Non-pigmented ciliary epithelial cell (primary cell): ENCODE measurements around the gene OXTR.
"Not testable (repeated sequence)": the region's sequence is repeated elsewhere in the genome, so short reads cannot be mapped to it uniquely, and the experiment has no call there.

Experiments
- DNase-seq: peaks from one replicate; pipeline ENCODE4 v3.0.0-alpha.2; 2010; ENCODE audit warnings: low read depth

The OXTR gene

GRCh38 chr3:8739757-8740504 lies 29.5 kb downstream of the OXTR start:
- peak; percentile 40 for DNase-seq

- DNase-seq: no peak
Observed at GRCh38 chr3:8738639-8739038, 30.8 kb downstream of the OXTR start.

- DNase-seq: no peak
Observed at GRCh38 chr3:8737823-8738222, 31.6 kb downstream of the OXTR start.

- no peak for DNase-seq
Observed at GRCh38 chr3:8737301-8737700, 32.1 kb downstream of the OXTR start.

GRCh38 chr3:8736436-8736835 lies 33.0 kb downstream of the OXTR start:
- no peak for DNase-seq

GRCh38 chr3:8734908-8735307 lies 34.5 kb downstream of the OXTR start:
- DNase-seq: no peak

- DNase-seq: no peak
Observed at GRCh38 chr3:8734137-8734878, 35.1 kb downstream of the OXTR start.

- DNase-seq: no peak
Observed at GRCh38 chr3:8733332-8734094, 35.9 kb downstream of the OXTR start, which contains the start of gene CAV3. TSS of gene CAV3 (plus strand) at chr3:8733802. CDS start at chr3:8733877, 75 bp downstream.

- no peak for DNase-seq
Observed at GRCh38 chr3:8732413-8732812, 37.0 kb downstream of the OXTR start.

- DNase-seq: no peak
Observed at GRCh38 chr3:8730656-8731055, 38.8 kb downstream of the OXTR start.

GRCh38 chr3:8729479-8729878 lies 39.9 kb downstream of the OXTR start:
- DNase-seq: no peak

- no peak for DNase-seq
Observed at GRCh38 chr3:8727605-8728512, 41.6 kb downstream of the OXTR start.

GRCh38 chr3:8724108-8724752 lies 45.2 kb downstream of the OXTR start:
- no peak for DNase-seq

- DNase-seq: no peak
Observed at GRCh38 chr3:8723612-8724011, 45.8 kb downstream of the OXTR start.

GRCh38 chr3:8722808-8723207 lies 46.6 kb downstream of the OXTR start:
- no peak for DNase-seq

- not testable (repeated sequence) for DNase-seq
Observed at GRCh38 chr3:8715757-8716156, 53.7 kb downstream of the OXTR start.

- DNase-seq: no peak
Observed at GRCh38 chr3:8713901-8714759, 55.3 kb downstream of the OXTR start.

GRCh38 chr3:8712908-8713255 lies 56.5 kb downstream of the OXTR start:
- DNase-seq: no peak

- DNase-seq: no peak
Observed at GRCh38 chr3:8712045-8712907, 57.1 kb downstream of the OXTR start.
